GM19395 (cell line): Measurements from ENCODE around the gene CACNA2D4.
A peak's percentile ranks its signal among the peaks of the same experiment; 100 is the strongest.

Experiments used
- ATAC-seq: cut with Tn5 transposase; IDR thresholded peaks from one replicate; pipeline ENCODE4 v1.9.1; 2021; ENCODE audit warnings: mild to moderate bottlenecking, moderate library complexity; ENCODE audit not compliant: unreplicated experiment

CACNA2D4 gene

DNA sequence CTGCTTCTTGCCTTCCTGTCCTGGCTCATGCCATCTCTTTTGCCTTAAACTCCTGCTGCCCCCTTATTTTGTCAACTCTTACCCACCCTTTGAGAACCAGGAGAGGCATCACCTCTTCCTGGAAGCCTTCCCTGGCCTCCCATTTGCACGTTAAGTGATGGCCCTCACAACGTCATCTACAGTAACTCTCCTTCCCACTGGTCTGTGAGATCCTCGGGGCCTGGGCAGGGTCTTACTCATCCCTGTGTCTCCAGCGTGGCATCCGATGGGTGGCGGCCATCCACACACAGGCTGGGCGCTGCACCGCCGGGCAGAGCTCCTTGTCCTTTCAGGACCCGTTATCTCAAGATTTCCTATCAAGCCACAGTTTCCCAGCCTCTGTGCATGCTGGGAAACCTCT, 16.8 kb upstream of the CACNA2D4 start:
- ATAC-seq, result no peak

DNA sequence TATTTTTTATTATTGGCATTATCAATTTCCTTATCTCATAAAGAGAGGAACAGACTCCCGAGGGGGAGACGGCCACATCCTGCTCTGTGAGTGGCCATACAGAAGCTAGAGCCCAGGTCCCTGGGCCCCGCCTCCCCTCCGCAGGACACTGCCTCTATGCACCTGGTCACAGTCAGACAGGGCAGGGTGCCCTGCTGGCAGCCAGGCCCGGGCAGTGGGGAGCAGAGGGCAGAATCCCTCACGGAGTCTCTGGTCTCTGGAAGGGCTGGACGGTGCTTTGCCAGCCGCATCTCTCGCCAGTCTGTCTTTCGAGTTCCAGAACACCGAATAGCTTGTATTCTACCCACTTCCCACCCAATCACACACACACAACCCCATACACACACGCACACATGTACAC, 16.4 kb upstream of the CACNA2D4 start:
- no peak for ATAC-seq

DNA sequence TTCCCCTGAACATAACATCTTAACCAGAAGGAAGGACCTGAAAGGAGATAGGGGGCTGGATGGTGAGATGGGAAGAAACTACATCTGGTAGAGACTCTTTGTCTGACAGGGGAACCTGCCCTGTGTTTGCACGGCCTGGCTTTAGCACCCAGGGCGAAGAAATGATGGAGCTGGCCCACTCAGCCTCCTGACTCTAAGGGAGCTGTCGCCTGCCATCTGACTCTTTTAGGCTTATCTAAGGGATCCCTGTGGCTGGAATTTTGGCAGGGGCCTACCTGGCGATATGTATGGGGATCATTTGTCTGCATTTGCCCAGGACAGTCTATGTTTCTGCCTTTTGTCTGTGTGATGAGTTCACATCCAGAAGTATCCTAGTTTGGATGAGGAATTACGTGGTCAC, 15.6 kb upstream of the CACNA2D4 start:
- no peak for ATAC-seq

DNA sequence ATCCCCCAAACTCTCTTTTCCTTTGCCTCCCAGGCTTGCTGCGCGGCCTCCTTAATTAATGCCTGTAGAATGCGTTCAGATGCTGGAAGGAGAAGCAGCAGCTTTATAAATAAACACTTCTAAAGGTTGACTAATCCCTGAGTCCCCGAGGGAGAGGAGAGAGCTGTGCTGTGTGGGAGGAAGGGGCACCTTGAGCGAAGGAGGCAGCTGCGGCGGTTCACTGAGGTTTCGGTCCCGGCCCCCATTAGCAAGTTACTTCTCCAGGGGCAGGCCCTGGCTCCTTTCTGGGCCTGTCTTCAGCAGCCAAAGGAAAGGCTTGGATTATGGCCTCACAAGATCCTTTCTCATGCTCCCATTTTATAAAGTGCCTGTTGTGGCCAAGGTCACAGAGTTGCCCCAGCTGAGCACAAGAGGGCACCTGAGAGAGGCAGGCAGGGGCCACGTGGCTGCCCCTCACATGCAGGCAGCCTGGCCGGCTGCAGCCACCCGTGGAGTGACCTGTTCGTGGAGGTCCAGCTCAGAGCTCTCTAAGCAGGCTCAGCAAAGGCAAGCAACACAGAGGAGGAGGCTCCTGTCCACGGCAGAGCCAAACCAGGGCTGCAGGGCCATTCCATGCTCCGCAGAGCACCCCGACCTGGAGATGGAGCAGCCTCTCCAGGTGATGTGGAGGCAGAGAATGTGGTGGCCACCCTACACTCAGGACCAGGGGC, 15.0 kb upstream of the CACNA2D4 start:
- ATAC-seq, result peak; percentile 60

DNA sequence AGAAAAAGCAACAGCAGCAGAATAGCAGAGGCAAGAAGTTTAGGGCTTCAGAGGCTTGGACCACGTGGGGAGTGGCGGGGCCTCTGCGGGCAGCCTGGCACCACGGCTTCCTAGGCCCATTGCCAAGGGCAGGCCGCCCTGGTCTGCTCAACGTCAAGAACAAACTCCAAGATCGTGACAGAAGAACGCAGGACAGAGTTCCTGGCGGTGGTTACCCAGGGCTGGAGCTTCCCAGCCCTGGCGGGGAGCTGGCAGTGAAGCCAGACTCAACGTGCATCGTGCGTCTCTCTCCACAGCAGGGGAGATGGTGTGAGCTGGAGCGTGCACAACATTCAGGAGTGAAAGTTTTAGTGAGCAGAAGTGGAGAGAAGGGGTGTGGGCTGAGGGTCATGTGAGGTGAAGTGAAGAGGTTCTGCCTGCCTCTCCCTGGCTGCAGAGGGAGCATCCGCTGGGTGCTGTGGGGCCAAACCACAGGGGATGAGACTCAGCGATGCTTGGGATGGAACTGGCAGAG, 13.9 kb upstream of the CACNA2D4 start:
- no peak for ATAC-seq

DNA sequence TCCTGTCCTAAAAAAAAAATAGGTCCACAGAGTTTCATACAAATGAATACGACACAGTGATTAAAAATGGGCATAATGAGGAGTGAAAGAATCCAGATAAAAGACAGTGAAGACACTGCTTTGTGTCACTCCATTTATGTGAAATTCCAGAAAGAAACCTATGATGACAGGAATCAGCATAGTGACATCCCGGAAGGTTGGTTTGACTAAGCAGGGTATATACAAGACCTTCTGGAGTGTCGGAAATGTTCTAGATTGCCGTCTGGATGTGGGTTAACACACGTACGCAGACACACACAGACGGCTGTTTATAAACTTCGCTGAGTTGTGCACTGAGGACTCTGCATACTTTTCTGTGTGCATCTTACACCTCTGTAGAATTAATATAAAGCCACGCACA, 13.2 kb upstream of the CACNA2D4 start:
- no peak for ATAC-seq

DNA sequence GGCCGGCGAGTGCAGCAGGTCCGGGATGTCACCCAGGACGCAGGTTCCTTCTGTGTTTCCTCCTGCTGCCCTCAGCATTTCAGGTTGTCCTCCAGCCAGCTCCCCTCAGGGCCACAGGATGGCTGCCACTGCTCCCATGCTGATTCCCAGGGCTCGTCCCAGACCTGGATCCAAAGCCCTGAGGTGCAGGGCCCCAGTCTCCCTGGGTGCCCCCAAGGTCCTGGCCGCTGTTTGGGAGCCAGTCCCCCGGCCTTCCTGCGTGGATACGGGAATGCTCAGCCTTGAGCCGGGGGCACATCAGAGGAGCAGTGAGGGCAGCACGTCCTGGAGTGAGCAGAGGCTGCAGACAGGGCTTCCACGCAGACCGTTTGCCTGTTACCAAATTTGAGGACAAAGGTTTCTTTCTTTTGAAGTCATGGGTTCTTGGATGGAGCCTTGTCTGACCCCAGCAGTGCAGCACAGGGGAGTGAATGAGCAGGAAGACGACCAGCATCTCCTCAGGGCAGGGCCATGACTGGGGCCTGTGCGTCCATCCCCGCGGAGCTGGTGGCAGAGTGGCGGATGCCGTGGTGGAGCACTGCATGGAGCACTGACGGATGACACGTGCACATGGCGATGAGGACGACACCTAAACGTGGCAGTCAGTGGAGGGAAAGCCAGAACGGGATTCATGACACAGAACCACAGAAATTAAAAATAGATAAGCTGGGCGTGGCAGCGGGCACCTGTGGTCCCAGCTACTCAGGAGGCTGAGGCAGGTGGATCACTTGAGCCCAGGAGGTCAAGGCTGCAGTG, 12.5 kb upstream of the CACNA2D4 start:
- no peak for ATAC-seq

DNA sequence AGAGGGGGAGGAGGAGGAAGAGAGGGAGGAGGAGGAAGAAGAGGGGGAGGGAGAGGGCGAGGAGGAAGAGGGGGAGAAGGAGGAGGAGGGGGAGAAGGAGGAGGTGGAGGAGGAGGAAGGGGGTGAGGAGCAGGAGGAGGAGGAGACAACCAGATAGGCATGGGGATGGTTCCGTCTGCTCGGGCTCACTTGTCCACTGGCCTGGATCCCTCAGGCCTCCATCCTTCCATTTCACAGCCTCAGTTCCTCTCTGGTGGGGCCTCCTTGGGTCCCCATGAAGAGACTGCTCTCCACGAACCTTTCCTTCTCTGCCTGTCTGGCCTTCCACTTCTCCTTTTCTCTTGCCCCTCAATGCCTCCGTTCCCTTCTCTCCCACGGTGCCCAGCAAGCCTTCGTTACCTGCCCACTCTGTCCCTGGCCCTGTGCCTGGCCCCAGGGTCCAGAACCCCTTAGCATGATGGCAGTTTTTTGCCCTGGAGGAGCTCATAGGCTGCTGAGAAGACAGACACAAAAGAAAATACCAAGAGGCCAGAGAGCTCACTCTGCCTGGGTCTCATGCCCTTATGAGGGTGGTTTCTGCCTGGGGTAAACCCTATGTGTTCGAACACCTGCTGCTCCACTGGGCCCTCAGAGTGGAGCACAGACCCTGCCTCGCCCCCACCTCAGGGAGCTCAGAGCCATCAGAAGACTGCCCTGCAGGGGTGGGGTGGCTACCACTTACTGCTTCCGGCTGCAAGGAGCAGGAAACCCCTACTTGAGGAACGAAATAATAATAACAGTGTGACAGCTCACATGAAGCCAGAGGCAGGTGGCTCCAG, 11.7 kb upstream of the CACNA2D4 start:
- no peak for ATAC-seq

DNA sequence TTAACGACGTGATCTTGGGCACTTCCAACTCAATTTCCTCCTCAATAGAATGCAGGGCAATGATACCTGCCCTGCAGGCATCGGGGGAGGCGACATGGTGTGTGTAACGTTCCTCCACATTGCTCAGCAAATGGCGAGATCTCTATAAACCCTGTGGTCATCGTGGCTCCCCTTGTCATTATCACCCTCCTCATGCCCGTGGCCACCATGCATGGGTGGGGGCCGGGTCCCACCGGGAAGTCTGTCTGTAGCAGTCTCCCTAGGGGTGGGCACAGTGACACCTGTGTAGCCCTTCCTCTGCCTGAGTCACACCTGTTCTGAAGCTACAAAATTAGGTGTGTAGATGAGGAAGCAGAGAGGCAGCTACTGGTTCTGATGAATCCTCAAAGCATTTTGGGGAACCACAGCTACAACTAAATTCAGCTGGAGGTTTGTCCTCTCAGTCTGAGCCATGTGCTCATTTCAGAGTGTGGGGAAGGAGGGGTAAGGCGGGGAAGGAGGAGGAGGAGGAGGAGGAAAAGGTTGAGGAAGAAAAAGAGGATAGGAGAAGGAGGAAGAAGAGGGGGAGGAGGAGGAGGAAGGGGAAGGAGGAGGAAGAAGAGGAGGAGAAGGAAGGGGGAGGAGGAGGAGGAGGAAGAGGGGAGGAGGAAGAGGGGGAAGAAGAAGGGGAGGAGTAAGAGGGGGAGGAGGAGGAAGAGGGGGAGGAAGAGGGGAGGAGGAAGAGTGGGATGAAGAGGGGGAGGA, 11.0 kb upstream of the CACNA2D4 start:
- no peak for ATAC-seq

DNA sequence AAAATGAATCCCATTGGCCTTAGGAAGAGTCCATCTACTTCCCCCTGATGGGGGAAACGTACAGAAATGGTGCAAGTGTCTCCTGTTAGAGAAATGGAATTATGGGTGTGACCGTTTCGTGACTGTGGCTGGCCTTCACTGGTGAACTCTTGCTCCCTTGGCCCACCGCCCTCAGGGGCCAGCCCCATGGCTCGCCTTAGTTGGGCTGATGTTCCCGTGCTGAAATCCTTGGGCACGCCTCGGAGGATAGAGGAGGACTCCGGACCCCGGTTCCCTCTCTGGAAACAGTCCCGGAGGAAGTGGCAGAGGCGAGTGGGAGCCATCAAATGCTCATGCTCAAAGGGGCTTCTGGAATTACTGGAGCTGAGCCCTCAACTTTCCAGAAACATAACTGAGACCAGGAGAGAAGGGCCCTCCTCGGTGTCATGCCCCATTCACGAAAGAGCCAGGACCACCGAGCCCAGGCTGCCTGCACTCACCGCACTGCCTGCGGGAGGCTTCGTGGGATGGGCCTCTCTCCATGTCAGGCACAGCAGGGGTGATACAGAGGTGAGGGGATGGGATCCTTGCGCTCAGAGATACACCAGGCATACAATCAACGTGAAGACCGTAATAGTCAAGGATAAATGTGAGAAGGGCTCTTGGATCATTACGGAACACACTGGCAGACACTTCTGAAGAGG, 10.1 kb upstream of the CACNA2D4 start:
- ATAC-seq, result no peak

DNA sequence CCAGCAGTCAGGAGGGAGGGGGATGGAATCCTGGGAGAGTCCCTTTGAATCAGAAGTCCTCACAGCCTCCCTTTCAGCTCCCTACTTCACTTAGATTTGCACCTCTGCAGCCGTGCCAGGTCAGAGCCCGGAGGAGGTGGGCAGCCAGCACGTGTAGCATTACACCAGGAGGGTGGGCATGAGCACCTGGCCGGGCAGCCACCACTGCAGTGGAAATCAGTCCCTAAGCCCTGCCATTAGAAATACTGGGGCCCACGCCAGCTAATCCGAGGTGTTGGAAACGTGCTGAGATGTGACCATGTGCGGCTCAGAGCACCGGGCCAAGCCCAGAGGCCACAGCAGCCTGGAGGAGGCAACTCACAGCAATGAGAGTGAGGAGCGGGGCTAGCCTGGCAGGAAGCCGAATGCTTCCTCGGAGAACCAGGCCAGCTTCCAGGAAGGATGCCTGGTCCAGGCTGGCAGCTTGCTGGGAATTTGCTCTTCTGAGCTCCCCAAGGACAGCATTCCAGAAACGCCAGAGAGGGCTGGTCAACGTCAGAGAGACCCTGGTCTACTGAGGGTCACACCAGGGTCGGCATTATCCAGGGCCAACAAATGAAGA, 9.4 kb upstream of the CACNA2D4 start:
- no peak for ATAC-seq

DNA sequence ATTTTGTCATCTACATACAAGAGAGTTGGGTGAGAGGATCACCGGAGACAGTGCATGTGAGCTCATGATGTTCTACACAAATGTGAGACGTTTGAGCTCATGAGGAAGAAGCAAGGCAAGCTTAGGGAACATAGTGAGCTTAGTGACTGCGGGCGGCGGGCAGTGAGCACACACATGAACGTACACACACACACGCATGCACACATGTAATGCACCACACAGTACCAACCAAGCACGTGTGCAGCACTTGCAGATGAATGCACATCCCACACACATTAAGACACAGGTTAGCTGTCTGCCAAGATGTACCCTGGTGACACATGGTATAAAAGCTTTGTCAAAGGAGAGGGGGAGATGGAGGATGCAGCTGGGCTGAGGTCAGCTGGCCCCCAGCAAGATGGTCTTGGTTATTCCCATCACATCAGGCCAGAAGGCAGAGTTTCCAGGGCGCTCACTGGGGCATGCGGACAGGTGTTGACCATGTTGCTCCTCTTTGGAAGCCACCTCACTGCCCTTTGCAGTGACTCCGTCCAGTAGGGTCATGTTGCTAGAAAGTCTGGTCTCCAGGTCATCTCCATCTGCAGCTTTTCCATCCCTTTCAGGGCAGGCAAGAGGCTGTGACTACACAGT, 8.7 kb upstream of the CACNA2D4 start:
- no peak for ATAC-seq

DNA sequence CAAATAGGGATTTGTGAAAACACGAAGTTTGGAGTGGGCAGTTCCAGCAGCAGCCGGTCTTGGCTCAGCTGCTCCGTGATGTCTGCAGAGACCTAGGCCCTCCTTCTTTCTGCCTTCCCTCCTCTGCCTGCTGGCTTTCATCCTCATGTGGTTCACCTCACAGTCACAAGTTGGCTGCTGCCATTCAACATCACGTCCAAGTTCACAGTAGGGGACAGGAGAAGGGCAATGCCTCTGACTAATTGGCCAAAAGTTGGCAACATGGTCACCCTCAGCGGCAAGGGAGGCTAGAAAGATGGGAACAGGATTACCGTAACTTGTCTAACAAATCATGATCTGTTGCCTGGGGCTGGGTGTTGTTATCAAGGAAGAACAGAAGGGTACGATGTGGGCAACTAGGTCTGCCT, 7.8 kb upstream of the CACNA2D4 start:
- ATAC-seq, result no peak

DNA sequence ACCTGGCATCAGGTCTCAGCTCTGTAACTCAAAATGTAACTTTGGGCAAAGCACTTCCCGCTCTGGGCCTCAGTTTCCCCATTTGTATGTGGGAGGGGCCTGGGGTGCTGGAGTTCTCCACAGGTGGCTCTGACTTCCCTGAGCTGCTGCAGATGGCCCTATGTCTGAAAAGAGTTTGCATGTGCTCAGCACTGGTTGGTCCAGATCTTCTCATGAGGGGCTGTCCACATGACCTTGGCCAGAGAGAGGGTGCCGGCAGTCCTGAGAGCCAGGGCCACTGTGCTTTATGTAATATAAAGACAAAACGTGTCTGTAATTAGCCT, 7.2 kb upstream of the CACNA2D4 start:
- ATAC-seq, result no peak

DNA sequence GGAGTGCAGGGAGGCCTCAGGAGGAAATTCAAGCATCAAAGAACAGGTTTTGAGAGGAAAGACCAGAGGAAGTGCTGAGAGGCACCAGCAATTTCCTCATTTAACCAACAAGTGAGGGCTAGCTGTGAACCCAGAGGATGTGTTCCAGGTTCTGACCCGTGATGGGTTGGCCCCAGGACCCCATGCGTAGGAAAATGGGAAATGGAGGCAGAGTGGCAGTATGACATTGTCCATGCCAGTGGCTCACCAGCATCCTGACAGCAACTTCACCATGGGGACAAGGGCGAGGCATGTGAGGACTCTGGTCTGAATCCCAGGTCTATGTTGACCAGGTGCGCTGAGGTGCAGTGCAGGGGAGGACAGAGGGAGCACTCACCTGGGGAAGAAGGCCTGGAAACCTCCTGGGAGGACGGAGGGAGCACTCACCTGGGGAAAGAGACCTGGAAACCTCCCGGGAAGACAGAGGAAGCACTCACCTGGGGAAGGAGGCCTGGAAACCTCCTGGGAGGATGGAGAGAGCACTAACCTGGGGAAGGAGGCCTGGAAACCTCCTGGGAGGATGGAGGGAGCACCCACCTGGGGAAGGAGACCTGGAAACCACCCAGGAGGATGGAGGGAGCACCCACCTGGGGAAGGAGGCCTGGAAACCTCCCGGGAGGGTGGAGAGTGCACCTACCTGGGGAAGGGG, 6.7 kb upstream of the CACNA2D4 start:
- no peak for ATAC-seq

DNA sequence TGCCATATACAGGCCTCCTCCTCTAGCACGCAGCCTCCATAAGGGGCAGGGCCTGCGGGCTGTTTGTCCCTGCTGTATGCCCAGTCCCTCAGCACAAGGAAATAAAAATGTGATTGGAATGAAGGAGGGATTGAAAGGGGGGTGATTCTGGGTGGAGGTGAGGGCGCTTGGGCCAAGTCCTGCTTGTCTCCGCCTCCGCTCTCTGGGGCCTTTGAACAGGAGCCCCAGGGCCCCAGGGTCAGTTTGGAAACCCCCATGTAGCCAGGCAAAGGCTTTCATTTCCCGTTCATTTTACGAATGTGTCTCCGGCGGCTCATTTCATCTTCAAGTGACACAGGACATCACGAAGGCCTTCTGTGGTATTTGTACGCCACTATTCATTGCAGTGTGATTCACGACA, 4.5 kb upstream of the CACNA2D4 start:
- ATAC-seq, result no peak

DNA sequence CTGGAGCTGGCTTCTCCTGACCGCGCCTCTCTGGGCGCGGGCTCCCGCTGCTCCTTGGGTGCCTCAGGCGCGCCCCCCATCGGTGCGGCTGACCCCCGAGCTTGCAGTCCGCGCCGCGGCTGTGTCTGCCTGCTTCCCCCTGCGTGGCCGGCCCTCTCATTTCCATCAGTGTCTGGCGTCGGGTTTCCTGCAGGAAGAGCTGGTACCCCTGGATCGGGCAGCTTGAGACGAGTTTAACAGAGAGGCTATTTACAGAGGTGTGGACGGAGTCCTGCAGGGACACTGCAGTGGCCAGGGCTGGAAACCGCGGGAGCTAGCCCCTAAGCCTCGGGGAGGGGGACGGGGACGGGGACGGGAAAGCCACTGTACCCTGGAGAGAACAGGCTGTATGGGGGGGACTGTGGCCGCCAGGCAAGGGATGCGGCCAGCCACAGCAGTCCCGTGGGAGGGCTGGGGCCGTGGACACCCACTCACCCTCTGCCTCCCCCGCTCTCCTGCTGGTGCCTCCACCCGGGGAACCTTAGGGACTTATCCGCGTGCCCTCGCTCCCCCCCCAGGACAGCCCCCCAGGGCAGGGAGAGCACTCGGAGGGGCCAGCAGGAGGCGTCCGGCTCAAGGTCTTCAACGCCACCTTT, 3.7 kb upstream of the CACNA2D4 start:
- ATAC-seq, result no peak

DNA sequence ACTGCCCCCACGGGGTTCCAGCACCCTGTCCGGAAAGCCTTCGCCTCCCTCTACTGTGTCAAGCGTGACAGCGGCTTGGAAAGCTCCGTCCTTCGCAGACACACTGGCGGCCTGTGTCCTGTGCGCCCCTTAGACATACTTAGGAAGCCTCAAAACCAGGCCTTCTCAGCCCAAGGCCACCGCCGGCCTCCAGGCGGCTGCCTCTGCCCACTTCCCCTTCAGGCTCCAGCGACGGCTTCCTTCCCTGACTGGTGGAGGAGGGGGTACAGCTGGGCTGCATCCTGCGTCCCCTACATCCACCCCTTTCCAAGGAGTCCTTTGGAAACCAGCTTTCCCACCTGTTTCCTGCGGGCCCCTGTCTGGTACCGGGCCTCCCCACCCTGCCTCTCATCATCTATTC, 2.5 kb upstream of the CACNA2D4 start:
- no peak for ATAC-seq
